Measurements from ENCODE around the gene C11orf68. TPM values are rescaled to one million over a fixed set of nuclear protein-coding genes. Genes with fewer than 3 reads are reported as not detected.

Gene C11orf68
- total and polyA plus RNA-seq, 2 of the 8 experiments (the other 6 are each of a cell fraction or from before 2014, with no cell fraction given), result 24.0 to 51.2 TPM

DNA sequence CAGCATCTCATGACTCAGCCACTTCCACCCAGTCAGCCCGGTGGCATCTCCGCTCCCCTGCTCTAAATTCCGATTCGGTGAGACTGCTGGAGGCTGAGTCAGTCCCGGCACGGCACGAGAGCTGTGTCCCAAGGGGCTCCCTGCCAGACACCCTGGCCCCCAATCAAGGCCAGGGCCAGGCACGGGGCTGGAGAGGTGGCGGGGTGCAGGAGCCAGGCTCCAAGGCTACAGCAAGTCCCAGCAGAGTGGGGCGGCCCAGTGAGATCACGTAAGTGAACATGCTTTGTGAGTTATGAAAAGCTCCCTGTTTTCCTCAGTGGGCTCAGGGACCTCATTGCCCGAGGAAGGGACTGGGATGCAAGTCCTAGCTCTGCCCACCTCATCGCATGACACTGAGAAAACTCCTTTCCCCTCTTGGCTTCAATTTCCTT, 3.0 kb downstream of the C11orf68 start:
- no peak for DNase-seq (ENCODE audit: low read depth in 1 of 2, low spot score in 2 of 2)
- H3K9ac ChIP-seq (replicated peaks in 1 of 4; ENCODE audit: extremely low read depth in 1 of 4, low read depth in 3 of 4, low read length in 3 of 4), result no peak overlapping the region

More for the DNA sequence above, 3.0 kb downstream of the C11orf68 start:
- Histone ChIP-seq H3K4me2 (ENCODE audit: insufficient read depth in 1 of 2, low read depth in 2 of 2, low read length in 2 of 2) (no peak overlapping the region), H4K91ac (replicated peaks; ENCODE audit: insufficient read length, low read length) (no peak overlapping the region), H3K14ac (ENCODE audit: insufficient read length) (no peak overlapping the region), H2BK5ac (ENCODE audit: low read depth, low read length) (no peak overlapping the region), H2BK120ac (replicated peaks; ENCODE audit: low read depth, low read length) (no peak overlapping the region), H3K27me3 (replicated peaks in 1 of 4; ENCODE audit: control insufficient read depth in 3 of 4, extremely low read depth in 1 of 4, insufficient read depth in 3 of 4, low read length in 3 of 4) (no peaks in the 10 kb centered on the region; a peak in 1 of 7 replicates), H3K9me3 (ENCODE audit: insufficient read depth in 2 of 2, low read depth in 1 of 2, low read length in 1 of 2) (no peaks in the 10 kb centered on the region), H4K8ac (ENCODE audit: extremely low read depth, insufficient read depth, low read length) (peak overlapping the region; percentile 84; the same call in 1 of the 2 replicates), H3K23ac (ENCODE audit: insufficient read length) (no peak overlapping the region), H2AK5ac (ENCODE audit: low read depth, low read length) (no peak overlapping the region), H3K4me1 (replicated peaks in 1 of 4; ENCODE audit: control insufficient read depth in 3 of 4, insufficient read depth in 4 of 4, low read length in 3 of 4) (peaks cover 2 to 22% (median 14%) of the 10 kb centered on the region in 4 experiments; a peak in 5 of 7 replicates), H3K23me2 (ENCODE audit: low read depth, low read length) (peaks cover 13% of the 10 kb centered on the region; the same call in 1 of the 2 replicates), H3K79me1 (ENCODE audit: low read depth, low read length) (peaks cover 7% of the 10 kb centered on the region; the same call in 1 of the 2 replicates), H3K18ac (ENCODE audit: extremely low read depth, low read length) (peak overlapping the region; percentile 63; the same call in 1 of the 2 replicates), H3K4me3 (ENCODE audit: extremely low read depth in 1 of 4, insufficient read depth in 2 of 4, low read depth in 3 of 4, low read length in 4 of 4) (no peak overlapping the region), H3K36me3 (ENCODE audit: control insufficient read depth in 2 of 4, insufficient read depth in 4 of 4, low read length in 3 of 4) (no peaks in the 10 kb centered on the region), H2BK20ac (ENCODE audit: low read length) (no peak overlapping the region), H2BK15ac (ENCODE audit: low read length) (no peak overlapping the region), H4K20me1 (replicated peaks in 1 of 2; ENCODE audit: control insufficient read depth in 1 of 2, insufficient read depth in 2 of 2, low read length in 2 of 2) (peaks cover 0 to 7% of the 10 kb centered on the region in 2 experiments), H3K79me2 (ENCODE audit: control insufficient read depth in 1 of 2, insufficient read depth in 2 of 2, low read length in 2 of 2) (peaks cover 0 to 7% of the 10 kb centered on the region in 2 experiments; a peak in 2 of 4 replicates), H2AFZ (ENCODE audit: low read length) (no peak overlapping the region), H4K5ac (ENCODE audit: insufficient read length, low read depth, low read length) (no peak overlapping the region), H3K4ac (replicated peaks; ENCODE audit: insufficient read length, low read depth, low read length) (no peak overlapping the region), H2BK12ac (ENCODE audit: low read depth, low read length) (no peak overlapping the region), H3K56ac (replicated peaks; ENCODE audit: insufficient read length, low read depth, low read length) (no peak overlapping the region), H3K27ac (ENCODE audit: low read depth, low read length) (no peak overlapping the region)
- TF ChIP-seq CHD2 (IDR thresholded peaks at IDR 0.05; ENCODE audit: low read length) (no peak), POU5F1 (IDR thresholded peaks at IDR 0.05; ENCODE audit: low read depth, low read length) (no peak), RXRA (IDR thresholded peaks at IDR 0.05; ENCODE audit: insufficient read depth, low read depth, low read length) (no peak), JUN (IDR thresholded peaks at IDR 0.05; ENCODE audit: low read depth, low read length) (no peak), BACH1 (IDR thresholded peaks at IDR 0.05; ENCODE audit: low read length) (peak; percentile 83), CTBP2 (IDR thresholded peaks at IDR 0.05; ENCODE audit: borderline replicate concordance, insufficient read depth, insufficient read length, low read length) (no peak), NANOG (IDR thresholded peaks at IDR 0.05; ENCODE audit: insufficient read depth, low read depth, low read length, poor library complexity, severe bottlenecking) (no peak), TBP (IDR thresholded peaks at IDR 0.05; ENCODE audit: low read depth, low read length) (no peak), MAFK (IDR thresholded peaks at IDR 0.05; ENCODE audit: low read depth, low read length) (peak; percentile 43; the same call in 1 of the 2 replicates)
- WGBS, 2 experiments (ENCODE audit: extremely low coverage in 1 of 2, insufficient coverage in 1 of 2, insufficient read length in 1 of 2, insufficient replicate concordance in 2 of 2, low coverage in 1 of 2, low lambda C conversion rate in 2 of 2, missing lambda C conversion rate in 1 of 2), result 65% methylated on average over 13 of the region's 13 CpGs; no CpG with 5 or more reads in 1 of the 2 experiments
- no peak for FAIRE-seq
- ChIA-PET POLR2A (ENCODE audit: partially characterized antibody) (interaction anchor here (0.6 to 4.9 kb wide), 10 partner anchors 24 to 353 kb away, joined by 3 to 36 read pairs (median 3); partner anchors contain the start of genes CCDC85B, FIBP, MUS81 and RAB1B), CTCF (ENCODE audit: partially characterized antibody) (interaction anchor here (0.8 to 11.7 kb wide), 8 partner anchors 10 to 94 kb away, joined by 3 to 212 read pairs (median 6); partner anchors contain the start of genes CCDC85B, FIBP and MUS81)
